T47D (cell line): ENCODE results near the gene MBNL2.
A peak's percentile ranks its signal among the peaks of the same experiment; 100 is the strongest.

Experiments
- DNase-seq, 2 experiments: peaks; one replicate each; pipeline versions ENCODE4 v3.0.0 to v3.0.0-alpha.2; 2011 to 2012; ENCODE audit warnings: low read depth in 1 of 2, low spot score in 1 of 2
- JUND ChIP-seq: IDR thresholded peaks from 2 replicates; pipeline ENCODE4 v1.6.1; 2012; ENCODE audit warnings: low read depth
- in situ Hi-C: cut with HindIII; loops from 2 replicates; pipeline ENCODE4 v1.10.0; 2016; ENCODE audit warnings: low sequenced_read_pairs, low pct_unique_long_range_greater_than_20kb

MBNL2 gene

DNA sequence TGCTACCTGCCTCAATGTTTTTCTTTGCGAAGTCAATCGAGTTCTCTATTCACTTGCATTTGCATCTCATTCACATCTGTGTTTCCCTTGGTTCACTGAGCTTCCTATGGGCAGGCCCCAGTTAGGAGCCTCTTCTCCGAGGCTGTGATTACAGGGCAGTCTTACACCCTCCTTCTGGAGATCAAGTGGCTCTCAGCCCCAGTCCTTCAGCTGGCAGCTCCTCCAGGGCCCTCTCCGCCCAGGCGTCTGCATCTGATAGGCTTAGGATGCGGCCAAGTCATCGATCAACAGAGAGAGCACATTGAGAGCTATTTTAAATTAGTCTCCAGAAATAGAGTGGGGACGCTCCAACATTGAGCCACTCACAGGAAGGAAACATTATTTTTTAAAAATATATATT lies 44.2 kb downstream of the MBNL2 start:
- in situ Hi-C loops = no loop called here
- TF ChIP-seq JUND = no peak
- no peak for DNase-seq

DNA sequence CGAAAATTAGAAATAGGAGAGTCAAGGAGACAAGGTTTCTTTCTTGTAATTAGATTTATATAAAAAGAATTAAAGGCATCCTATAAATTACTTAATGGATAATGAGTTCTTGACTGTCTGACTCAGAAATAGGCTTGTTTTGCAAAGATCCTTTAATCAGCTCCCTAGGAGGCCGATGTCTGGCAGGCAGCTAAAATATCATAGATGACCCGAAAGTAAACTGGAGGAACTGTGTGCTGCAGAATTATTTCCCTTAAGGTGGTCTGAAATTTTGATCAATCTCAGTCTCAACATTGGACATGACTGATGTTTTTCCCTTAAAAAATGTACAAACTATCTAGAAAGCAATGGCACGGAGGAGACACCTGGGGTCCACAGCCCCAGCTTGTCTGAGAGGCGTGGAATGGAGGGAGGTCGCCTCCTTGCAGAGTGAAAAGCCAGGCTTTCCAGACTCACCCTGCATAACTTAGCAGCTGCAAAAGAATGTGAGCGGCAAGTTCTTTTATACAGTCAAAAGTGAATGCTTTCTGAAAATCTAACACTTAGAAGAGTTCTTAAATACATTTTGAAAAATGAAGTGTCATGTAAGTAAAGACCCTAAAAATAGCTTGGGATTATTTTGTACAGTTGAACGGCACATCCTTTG lies 44.8 kb downstream of the MBNL2 start:
- DNase-seq = no peak
- no peak for TF ChIP-seq JUND
- in situ Hi-C loops = no loop called here

DNA sequence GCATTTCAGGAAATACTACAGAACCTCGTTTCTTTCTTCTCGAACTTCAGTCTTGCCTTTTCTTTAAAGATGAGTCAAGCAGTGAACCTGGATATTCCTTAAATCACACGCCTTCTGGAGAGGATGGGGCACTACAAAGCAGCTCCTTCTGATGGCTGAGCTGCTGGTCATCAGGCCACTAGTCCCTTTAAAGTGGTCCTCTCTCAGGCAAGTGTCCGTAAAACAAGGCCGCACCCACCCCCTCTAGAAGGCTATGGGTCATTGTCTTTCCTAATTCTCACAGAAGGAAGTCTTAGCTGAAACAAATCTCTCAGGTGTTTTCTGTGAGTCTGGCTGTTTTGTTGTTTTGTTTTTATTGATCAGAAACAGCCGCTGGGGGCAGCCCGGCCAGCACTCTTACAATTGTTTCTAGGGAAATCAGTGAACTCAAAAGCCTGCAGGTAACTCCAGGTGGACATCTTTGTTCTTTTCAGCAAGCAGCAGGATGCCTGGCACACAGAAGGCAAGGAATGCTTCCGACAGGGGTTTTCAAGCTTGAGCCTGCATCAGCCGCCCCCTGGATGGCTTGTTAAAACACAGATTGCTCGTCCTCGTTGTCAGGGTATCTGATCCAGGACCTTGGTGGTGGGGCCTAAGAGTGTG lies 45.4 kb downstream of the MBNL2 start:
- in situ Hi-C loops = no loop called here
- no peak for TF ChIP-seq JUND
- DNase-seq = no peak

DNA sequence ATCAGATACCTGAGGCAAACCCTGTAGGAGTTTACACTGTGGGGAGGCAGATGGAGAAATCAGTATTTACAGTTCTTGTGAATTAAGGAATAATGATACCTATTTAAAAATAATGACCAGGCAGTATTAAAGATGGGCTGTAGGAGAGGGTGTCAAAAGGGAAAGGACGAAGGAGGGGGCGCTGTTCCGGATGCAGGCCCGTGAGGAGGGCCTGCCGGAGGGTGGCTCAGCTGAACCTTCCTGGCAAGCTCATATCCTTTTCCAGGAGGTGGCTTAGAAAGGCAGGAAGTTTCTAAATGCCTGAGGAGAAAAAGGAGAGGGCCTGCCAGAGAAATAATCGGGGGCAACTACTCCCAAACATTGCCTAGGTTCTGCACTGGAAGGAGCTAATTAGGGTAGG lies 46.6 kb downstream of the MBNL2 start:
- no peak for DNase-seq
- in situ Hi-C loops = no loop called here
- TF ChIP-seq JUND = no peak

DNA sequence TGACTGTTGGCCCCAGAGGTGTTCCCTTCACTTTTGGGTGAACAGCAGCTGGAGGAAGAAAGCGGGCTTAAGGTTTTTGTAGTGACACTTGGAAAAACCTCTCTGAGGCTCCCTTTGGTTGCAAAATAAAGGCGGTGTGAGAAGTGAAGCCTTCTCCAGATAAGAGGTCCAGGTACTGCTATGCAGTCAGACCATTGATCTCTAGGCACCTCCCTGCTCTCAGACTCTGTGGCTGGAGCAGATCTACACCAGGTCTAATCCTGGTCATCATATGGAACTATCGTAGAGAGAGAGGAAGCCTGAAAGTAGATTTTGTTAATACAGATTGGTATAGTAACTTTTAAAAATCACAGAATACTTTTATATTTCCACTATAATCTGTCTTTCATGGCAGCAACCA lies 47.5 kb downstream of the MBNL2 start:
- no peak for DNase-seq
- TF ChIP-seq JUND = no peak
- in situ Hi-C loops = no loop called here

DNA sequence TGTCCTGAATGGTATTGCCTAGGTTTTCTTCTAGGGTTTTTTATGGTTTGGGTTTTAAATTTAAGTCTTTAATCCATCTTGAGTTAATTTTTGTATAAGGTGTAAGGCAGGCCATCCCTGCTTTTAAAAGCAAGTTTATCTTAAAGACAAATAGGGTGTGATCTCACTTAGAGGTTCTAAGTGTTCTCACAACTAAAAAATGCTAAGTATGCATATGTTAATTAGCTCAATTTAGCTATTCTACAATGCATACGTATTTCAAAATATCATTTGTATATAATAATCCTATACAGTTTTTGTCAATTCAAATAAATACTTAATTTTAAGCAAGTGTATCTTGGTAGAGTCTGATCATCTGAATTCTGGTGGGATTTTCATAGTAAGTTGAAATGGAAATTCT lies 50.4 kb downstream of the MBNL2 start:
- no peak for TF ChIP-seq JUND
- no peak for DNase-seq
- in situ Hi-C loops = no loop called here

DNA sequence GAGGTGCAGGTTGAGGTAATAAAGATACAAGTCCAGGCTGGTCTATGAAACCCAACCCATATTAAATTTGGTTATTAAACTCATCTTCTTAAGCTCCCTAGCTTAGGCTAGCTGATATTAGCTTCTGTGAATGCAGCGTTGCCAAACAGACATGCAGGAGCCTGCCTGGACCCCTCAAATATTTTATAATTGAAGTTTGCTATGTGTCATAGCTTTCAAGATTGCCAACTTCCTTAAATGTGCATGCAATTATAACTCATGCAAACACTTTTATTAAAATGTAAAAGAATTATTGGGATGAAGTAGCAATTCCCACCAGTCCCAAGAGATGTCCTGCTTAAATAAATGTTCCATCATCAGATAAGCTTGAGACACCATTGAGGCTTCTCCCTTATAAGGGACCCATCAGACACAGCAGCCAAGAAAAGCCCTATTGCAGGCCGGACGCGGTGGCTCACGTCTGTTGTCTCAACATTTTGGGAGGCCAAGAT lies 51.3 kb downstream of the MBNL2 start:
- in situ Hi-C loops = no loop called here
- TF ChIP-seq JUND = no peak
- DNase-seq = no peak

DNA sequence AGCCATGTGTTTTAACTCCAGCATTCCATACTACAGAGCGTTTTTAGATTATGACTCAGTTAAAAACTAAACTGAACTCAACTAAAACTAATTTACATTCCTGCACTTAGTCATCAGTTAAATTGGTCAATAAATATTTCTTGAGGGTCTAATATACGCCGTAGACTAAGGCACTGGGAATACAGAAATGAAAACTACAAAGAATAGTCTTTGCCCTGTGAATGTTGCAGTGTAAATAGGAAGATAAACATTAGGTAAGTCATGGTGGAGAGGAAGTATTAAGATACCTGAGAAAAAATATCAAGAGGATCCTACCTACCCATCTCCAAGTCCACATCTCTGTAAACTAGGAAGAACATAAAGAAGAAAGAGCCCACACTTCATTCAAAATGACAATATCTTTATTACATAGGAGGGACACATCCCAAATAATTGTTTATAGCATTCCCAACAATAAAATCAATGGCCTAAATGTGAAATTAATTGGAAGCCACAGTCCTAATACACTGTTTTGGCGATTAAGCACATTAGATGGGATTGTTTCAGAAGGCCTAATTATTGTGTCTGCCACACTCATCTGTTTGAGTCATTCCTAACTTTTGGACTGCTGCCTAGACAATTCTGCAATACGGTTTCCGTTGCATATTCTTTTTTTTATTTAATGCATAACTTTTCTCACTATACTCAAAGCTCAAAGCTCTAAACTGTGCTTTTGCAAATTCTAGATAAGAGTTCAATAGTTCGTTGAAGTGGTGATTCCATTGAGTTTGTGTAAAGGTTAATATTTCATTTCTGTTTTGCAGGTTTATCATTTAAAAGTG lies 52.9 kb downstream of the MBNL2 start:
- TF ChIP-seq JUND = no peak
- DNase-seq = no peak
- in situ Hi-C loops = no loop called here

DNA sequence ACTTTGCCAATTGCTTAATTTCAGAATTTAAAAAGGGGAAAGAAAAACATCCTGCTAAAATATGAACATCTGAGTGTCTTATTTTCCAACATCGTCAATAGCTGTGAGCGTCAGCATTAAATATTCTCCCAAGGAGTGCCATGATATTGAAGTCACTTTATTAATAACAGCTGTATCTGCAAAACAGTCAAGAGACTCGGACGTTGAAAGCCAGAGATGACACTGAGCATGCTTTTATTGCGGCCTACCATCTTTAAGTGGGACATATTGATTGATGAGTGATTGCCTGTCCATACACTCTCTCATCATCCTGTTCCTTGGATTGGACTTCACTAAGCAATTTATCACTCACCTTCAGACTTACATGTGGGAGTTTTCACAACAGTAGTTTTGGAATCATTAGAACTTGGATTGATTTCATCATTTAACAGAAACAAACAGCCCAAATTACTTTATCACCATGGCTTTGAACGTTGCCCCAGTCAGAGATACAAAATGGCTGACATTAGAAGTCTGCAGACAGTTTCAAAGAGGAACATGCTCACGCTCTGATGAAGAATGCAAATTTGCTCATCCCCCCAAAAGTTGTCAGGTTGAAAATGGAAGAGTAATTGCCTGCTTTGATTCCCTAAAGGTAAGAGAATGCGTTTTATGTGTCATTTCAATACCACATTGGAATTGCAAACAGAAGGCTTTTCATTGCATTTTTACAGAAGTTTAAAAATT lies 53.8 kb downstream of the MBNL2 start:
- DNase-seq = no peak
- no peak for TF ChIP-seq JUND
- in situ Hi-C loops = no loop called here

DNA sequence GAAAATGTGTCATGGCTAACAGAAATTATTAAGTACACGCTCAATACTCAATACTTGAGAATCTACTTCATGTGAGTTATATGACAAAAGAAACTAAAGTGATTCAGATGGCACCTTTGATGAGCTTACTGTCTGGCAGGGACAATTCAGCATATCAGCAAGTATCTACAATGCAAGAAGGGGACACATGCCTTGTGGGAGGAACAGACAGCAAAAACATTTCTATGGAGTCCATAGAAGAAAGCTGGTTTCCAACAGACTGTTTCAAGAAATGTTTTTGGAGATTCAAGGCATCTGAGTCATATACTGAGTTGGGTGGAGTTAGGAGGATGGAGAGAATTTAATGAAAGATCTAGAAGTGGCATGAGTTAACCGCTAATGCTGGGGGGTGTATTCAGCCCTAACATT lies 54.7 kb downstream of the MBNL2 start:
- in situ Hi-C loops = no loop called here
- no peak for TF ChIP-seq JUND
- DNase-seq = no peak

DNA sequence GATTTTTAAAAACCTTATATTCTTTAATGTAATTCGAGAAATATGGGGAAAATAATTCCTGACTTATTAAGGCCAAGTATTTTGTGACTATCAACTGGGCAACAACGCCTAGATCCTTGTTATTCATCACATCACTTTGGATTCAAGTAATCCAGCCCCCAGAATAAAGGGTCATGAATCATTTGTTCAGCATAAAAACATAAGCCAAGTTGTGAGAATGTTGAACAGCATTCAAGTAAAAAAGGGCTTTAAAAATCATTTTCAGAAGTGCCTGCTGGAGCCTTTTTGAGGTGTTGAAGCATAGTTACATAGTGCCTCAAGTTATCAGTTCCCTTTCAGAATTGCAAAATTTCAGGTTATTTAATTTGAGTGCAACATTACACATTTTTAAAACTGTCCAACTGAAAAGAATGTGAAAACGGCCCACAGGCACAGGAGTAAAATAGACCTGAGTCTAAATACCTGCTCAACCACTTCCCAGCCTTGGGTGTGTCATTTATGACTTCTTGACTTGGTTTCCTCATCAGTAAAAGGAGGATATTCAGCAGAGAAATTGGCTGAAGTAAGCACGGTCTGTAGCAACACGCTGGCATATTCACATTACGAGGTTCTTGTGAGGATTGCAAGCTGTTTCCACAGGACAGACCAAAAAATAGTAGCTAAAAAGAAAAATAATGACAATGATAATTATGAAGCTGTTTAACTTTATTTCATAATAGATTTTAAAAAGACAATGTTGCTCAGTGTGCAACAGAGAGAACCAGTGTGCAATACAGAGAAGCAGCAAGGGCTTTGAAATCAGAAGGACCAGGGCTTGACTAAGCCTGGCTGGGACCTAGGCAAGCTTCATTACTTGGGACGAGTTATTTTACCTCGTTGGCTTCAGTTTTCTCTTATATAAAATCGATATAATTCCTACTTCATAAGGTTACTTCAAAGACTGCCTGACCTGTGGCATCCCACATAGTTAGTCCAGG lies 56.6 kb downstream of the MBNL2 start:
- in situ Hi-C loops = no loop called here
- no peak for DNase-seq
- no peak for TF ChIP-seq JUND

DNA sequence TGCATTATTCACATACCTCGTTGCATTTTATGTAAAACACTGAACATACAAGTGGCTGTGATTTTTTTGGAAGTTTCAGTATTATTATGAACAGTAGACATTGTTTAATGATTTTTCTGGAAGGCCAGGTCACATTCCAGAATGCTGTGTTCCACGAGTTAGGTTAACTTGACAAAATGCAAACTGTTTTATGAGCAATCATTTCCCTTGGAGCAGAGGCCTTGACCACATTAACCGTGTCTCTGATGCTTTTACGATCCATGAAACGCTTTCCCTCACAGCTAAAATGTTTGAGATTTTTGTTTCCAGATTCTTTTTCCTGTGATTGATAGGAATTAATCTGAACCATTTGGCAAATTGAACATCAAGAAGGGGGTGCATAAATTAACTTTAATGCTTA lies 57.8 kb downstream of the MBNL2 start:
- peak in 1 of 2 experiments; percentile 48 for DNase-seq
- TF ChIP-seq JUND = no peak
- in situ Hi-C loops = no loop called here
